Measurements from ENCODE around the gene EMC8.
"Not testable (repeated sequence)": the region's sequence is repeated elsewhere in the genome, so short reads cannot be mapped to it uniquely, and the experiment has no call there.

The EMC8 gene

DNA sequence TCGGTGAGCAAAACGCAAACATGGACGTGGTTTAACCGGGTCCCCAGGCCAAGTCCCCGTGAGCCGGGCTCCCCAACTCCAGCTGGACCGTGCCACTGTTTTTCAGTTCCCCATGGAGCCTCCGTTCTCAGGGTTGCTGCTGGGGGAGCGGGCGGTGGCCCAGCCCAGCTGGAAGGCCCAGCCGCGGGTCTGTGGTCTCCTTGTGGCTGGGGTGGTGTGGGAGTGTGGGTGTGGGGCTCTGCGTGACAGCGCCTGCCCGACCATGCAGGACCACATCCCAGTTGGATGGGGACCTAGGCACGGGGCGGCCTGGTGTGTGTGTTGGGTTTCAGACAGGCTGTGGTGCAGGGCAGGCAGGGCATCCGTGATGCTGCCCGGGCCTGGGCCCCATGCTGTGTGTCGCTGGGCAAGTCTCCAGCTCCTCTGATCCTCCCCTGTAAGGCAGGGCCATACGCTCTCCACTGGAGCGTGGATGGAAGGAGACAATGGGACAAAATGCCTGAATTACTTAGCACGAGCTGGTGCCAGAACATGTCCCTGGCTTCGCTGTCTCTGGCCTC, 40.4 kb upstream of the EMC8 start:
- no peak for DNase-seq (ENCODE audit: low spot score)
- TF ChIP-seq, protein P1, sequence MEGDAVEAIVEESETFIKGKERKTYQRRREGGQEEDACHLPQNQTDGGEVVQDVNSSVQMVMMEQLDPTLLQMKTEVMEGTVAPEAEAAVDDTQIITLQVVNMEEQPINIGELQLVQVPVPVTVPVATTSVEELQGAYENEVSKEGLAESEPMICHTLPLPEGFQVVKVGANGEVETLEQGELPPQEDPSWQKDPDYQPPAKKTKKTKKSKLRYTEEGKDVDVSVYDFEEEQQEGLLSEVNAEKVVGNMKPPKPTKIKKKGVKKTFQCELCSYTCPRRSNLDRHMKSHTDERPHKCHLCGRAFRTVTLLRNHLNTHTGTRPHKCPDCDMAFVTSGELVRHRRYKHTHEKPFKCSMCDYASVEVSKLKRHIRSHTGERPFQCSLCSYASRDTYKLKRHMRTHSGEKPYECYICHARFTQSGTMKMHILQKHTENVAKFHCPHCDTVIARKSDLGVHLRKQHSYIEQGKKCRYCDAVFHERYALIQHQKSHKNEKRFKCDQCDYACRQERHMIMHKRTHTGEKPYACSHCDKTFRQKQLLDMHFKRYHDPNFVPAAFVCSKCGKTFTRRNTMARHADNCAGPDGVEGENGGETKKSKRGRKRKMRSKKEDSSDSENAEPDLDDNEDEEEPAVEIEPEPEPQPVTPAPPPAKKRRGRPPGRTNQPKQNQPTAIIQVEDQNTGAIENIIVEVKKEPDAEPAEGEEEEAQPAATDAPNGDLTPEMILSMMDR (IDR thresholded peaks at IDR 0.05): no peak
- no peak overlapping the region for H3K4me3 ChIP-seq
- no peak overlapping the region for H3K27ac ChIP-seq

DNA sequence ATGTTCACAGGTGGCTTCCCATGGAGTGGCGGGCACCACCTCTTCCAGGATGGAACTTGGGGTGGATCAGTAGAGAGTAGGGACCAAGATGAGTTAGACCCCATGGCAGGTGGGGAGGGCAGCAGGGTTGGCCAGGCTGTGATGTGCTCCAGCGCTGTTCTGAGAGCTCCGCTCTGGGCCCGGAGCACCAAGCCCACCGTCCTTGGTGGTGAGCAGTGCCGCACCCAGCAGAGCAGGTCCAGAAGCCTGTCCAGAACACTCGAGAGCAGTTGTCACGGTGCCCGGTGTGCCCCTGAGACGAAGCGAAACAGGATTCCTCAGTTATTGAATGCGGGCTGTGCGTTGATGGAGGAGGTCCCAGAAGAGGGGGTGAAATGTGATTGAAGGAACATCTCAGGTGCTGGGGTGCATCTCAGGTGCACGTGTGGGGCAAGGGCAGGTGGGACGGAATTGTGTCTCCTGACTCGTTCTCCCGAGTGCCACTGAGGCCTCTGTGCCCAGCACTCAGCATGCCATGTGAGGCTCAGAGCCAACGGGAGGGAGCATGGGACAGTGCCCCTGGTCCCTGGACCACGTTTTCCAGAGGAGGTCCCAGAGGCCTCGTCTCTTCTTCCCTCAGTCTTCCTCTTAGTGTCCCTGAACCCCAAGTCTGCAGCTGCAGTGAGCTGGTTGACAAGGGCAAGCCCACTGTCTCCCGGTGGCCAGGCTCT, 39.7 kb upstream of the EMC8 start:
- TF ChIP-seq, protein P1 (IDR thresholded peaks at IDR 0.05): no peak
- Histone ChIP-seq H3K27ac (no peak overlapping the region), H3K4me3 (no peak overlapping the region)
- no peak for DNase-seq (ENCODE audit: low spot score)

DNA sequence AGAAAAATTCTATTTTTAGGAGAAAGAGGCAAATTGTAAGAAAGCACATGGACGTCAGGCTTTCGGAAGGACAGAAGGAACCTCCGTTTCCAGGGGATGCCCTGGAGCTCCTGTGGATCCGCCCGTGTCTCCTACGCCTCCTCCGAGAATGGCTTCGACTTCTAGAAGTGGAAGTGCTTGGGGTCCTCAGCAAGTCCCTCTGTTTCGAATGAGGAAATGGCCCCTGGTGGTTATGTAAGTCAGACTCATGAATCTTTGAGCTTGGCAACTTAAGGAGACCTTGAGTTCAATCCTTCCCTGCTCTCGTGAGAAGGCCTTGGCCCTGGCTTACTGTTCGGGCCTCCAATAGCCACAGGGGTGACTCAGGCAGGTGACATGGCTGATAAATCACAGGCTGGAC, 39.0 kb upstream of the EMC8 start:
- TF ChIP-seq, protein P1 (IDR thresholded peaks at IDR 0.05): no peak
- no peak for DNase-seq (ENCODE audit: low spot score)

DNA sequence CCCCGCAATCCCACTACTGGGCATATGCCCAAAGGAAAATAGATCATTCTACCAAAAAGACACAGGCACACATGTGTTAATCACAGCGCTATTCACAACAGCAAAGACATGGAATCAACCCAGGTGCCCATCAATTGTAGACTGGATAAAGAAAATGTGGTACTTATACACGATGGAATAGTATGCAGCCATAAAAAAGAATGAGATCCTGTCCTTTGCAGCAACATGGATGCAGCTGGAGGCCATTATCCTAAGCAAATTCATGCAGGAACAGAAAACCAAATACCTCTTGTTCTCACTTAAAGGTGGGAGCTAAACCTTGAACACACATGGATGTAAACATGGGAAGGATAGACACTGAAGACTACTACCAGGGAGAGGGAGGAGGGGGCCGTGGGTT, 38.3 kb upstream of the EMC8 start:
- not testable (repeated sequence) for H3K4me3 ChIP-seq; DNase-seq (ENCODE audit: low spot score); H3K27ac ChIP-seq

More for the DNA sequence above, 39.0 kb upstream of the EMC8 start:
- Histone ChIP-seq H3K27ac (no peak overlapping the region), H3K4me3 (no peak overlapping the region)

DNA sequence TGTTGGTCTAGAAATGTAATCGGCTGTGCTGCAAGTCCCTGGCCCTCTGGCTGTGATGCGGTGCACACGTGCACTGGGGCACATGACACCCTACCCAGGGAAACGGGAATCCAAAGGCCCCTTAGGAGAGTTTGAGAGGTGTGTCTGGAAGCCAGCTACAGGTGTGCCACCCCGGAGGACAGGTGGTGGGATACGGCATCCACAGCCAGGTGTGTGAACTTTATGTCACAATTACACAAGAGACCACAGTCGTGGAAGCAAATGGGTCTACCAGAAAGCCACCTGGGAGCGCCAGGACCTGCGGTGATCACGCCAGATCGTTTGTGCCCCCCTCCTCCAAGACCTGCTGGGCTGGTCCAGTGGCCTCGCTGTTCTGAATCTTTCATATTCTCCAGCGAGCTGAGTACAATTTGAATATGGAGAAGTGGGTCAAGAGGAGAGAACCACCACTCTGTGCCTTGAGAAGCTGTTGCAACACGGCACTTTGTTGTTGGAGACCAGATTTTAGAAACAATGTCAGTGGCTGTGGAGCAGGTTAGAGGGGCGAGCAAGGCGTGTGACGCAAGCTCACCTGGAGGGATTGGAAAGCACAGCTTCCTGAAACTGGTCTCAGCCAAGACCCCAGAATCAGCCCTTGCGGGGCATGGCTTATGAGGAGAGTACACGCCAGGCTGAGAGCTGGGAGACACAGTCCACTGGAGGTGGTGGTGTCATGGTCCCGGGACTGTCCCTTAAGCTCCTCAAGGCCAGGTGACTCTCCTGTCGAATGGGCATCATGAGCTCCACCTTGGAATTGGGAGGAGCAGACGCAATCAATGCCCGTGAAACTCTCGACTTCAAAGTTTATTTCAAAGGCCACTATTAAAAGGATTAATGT, 37.6 kb upstream of the EMC8 start:
- TF ChIP-seq, protein P1 (IDR thresholded peaks at IDR 0.05): no peak
- H3K4me3 ChIP-seq: no peak overlapping the region
- DNase-seq (ENCODE audit: low spot score): no peak
- no peak overlapping the region for H3K27ac ChIP-seq

DNA sequence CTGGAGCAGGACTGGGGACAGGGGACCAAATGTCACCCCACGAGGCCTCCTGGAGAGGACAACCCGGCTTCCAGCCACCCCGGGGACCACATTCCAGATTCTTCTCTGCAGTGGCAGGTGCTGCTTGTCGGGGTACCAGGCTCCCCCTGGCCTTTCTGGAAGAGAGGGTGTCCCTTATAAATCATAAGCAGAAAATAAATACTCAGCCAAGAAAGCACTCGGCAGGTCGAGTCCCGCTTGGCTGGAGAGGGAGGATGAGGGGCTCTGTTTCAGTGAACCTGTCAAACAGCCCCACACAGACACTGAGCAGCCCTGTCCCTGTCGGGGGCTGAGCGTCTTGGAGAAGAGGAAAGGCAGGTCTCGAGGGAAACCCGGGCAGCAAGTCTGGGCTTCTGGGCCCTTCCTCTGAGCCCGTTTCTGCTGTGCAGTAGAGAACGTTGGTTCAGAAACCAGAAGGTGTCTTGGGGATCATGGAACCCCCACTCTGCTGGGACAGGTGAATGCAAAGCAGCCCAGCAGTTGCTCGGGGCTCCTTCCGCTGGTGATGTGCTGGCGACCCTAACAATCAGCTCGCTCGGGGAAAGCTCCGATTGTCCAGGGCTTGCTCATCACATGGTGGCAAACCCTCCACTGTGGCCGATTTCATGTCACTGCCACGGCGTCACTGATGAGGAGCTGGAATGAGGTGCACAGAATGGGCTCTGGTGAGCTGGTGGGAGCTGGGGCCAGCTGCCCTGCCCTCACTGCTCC, 36.8 kb upstream of the EMC8 start:
- TF ChIP-seq, protein P1 (IDR thresholded peaks at IDR 0.05): no peak
- H3K4me3 ChIP-seq: no peak overlapping the region
- DNase-seq (ENCODE audit: low spot score): no peak
- H3K27ac ChIP-seq: no peak overlapping the region

DNA sequence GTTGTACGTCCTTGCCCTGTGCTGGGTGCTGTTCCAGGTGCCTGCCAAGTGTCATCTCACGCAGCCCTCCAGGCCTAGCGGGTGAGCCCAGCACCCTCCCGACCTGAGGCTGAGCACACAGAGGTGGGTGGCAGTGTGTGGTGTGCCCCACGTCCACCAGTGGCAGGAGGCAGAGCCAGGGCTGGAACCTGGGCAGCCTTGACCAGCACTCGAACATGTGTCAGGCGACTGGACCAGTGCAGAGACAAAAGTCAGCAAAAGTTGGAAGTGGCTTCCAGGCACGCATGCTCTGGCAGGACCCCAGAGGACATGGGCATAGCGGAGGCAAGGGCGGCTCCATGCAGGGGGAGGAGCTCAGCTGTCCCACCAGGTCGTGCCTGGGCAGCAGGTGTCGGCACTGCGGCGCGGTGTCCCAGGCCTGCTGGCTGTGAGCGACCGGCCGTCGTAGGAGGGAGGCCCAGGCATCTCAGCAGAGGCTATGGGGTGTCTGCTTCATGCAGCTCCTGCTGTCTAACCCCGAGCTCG, 35.9 kb upstream of the EMC8 start:
- DNase-seq (ENCODE audit: low spot score): no peak
- H3K4me3 ChIP-seq: no peak overlapping the region
- no peak overlapping the region for H3K27ac ChIP-seq
- TF ChIP-seq, protein P1 (IDR thresholded peaks at IDR 0.05): no peak

Measured in coronary artery (tissue), 2 donors.